Activated B cell treated with CpG ODN at 0.5 μM for 24 hours (primary cell): Measurements from ENCODE around the gene LRBA. TPM values are rescaled to one million over a fixed set of nuclear protein-coding genes. Genes with fewer than 3 reads are reported as not detected.
"Not testable (repeated sequence)": the region's sequence is repeated elsewhere in the genome, so short reads cannot be mapped to it uniquely, and the experiment has no call there.

Experiments used
- ATAC-seq: fragments of 200-7000 bp; cut with Tn5 transposase; one replicate; pipeline ENCODE4 v1.10.0; 2021; ENCODE audit warnings: low read depth, mild to moderate bottlenecking, moderate library complexity
- CTCF ChIA-PET: fragments of 350-600 bp; sonication (Branson Sonifier 250); formaldehyde crosslinking; loops from one replicate; lab custom pipeline; 2021; ENCODE audit warnings: antibody characterized with exemption; lab: Charles Lee
- POLR2A ChIA-PET: fragments of 350-600 bp; sonication (Branson Sonifier 250); formaldehyde crosslinking; loops from one replicate; lab custom pipeline; 2021; ENCODE audit warnings: antibody characterized with exemption; lab: Charles Lee
- DNase-seq: peaks from one replicate; pipeline ENCODE4 v3.0.0; 2022
- H3K27ac Mint-ChIP-seq: one replicate; pipeline ENCODE4 v1.8.0; 2020; ENCODE audit warnings: mixed read lengths
- H3K27me3 Mint-ChIP-seq: one replicate; pipeline ENCODE4 v1.8.0; 2021; ENCODE audit warnings: mixed read lengths
- H3K36me3 Mint-ChIP-seq: one replicate; pipeline ENCODE4 v1.8.0; 2021; ENCODE audit warnings: low read depth, mixed read lengths
- H3K4me1 Mint-ChIP-seq: one replicate; pipeline ENCODE4 v1.8.0; 2021; ENCODE audit warnings: mixed read lengths
- H3K4me3 Mint-ChIP-seq: one replicate; pipeline ENCODE4 v1.8.0; 2020; ENCODE audit warnings: mild to moderate bottlenecking, mixed read lengths
- H3K9me3 Mint-ChIP-seq: one replicate; pipeline ENCODE4 v1.8.0; 2020; ENCODE audit warnings: mixed read lengths
- intact Hi-C: fragments of 100-400 bp; cut with micrococcal nuclease; formaldehyde crosslinking; loops from one replicate; pipeline ENCODE4 v1.15.1; 2024
- total RNA-seq: library from RNA; stranded (reverse); gene quantifications from 2 replicates; pipeline ENCODE4 v1.2.3, GENCODE V29; 2022
- TF ChIP-seq, protein P1 (sequence below): fragments of 200-600 bp; IDR thresholded peaks from one replicate; pipeline ENCODE4 v1.8.0; 2022; ENCODE audit warnings: antibody characterized with exemption, mild to moderate bottlenecking

LRBA gene
- total RNA-seq, 1 donor from 2014 or later, result 66.5 TPM

DNA sequence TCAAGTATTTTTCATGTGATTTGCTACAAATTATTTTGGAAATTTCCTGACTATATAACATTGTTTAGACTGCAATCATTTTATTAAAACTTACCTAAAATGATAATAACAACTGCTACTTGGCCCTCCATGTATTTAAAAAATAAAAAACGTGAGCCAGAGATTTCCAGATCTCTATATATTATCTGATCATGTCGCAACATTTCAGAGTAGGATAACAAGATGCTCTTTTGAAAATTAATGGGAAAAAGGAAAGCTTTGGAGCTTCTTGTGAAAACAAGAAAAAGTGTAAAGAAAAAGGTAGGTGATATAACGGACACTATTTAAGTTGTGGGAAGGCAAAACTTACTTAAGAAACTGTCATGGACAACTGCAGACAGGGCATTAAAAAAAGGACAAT, 448.0 kb downstream of the LRBA start:
- Mint-ChIP-seq H3K9me3 (peaks cover 2% of the 10 kb centered on the region), H3K4me3 (no peak overlapping the region), H3K36me3 (peaks cover 31% of the 10 kb centered on the region), H3K4me1 (no peaks in the 10 kb centered on the region), H3K27ac (no peak overlapping the region), H3K27me3 (no peaks in the 10 kb centered on the region)
- TF ChIP-seq, protein P1, sequence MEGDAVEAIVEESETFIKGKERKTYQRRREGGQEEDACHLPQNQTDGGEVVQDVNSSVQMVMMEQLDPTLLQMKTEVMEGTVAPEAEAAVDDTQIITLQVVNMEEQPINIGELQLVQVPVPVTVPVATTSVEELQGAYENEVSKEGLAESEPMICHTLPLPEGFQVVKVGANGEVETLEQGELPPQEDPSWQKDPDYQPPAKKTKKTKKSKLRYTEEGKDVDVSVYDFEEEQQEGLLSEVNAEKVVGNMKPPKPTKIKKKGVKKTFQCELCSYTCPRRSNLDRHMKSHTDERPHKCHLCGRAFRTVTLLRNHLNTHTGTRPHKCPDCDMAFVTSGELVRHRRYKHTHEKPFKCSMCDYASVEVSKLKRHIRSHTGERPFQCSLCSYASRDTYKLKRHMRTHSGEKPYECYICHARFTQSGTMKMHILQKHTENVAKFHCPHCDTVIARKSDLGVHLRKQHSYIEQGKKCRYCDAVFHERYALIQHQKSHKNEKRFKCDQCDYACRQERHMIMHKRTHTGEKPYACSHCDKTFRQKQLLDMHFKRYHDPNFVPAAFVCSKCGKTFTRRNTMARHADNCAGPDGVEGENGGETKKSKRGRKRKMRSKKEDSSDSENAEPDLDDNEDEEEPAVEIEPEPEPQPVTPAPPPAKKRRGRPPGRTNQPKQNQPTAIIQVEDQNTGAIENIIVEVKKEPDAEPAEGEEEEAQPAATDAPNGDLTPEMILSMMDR, result no peak
- ATAC-seq (no peak), DNase-seq (no peak)
- intact Hi-C loops, result no loop called here
- ChIA-PET POLR2A (no interaction called here), CTCF (no interaction called here)

DNA sequence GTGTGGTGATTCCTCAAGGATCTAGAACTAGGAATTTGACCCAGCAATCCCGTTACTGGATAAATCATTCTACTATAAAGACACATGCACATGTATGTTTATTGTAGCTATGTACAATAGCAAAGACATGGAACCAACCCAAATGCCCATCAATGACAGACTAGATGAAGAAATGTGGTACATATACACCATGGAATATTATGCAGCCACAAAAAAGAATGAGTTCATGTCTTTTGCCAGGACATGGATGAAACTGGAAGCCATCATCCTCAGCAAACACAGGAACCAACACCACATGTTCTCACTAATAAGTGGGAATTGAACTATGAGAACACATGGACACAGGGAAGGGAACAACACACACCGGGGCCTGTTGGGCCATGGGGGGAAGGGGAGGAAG, 450.1 kb downstream of the LRBA start:
- POLR2A ChIA-PET, H3K4me3 Mint-ChIP-seq, CTCF ChIA-PET: not testable (repeated sequence)

DNA sequence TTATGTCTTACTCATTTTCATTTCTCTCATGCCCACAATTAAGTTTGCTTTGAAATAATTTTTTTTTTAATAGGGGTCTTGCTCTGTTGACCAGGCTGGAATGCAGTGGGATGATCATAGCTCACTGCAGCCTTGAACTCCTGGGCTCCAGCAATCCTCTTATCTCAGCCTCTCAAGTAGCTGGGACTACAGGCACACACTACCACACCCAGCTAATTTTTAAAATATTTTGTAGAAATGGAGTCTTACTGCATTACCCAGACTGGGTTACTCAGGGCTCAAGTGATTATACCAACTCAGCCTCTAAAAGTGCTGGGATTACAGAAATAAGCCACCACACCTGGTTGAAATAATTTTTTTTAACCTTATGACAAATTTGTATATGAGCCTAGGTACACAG, 452.3 kb downstream of the LRBA start:
- intact Hi-C loops, result no loop called here
- H3K27me3 Mint-ChIP-seq, result no peaks in the 10 kb centered on the region
- H3K4me3 Mint-ChIP-seq, result no peak overlapping the region
- ChIA-PET POLR2A (no interaction called here), CTCF (no interaction called here)
- TF ChIP-seq, protein P1, result no peak
- peaks cover 29% of the 10 kb centered on the region for H3K36me3 Mint-ChIP-seq
- DNase-seq, result no peak
- H3K4me1 Mint-ChIP-seq, result no peaks in the 10 kb centered on the region
- no peak overlapping the region for H3K27ac Mint-ChIP-seq
- peaks cover 2% of the 10 kb centered on the region for H3K9me3 Mint-ChIP-seq
- ATAC-seq, result no peak

More for the DNA sequence above, 450.1 kb downstream of the LRBA start:
- H3K27ac Mint-ChIP-seq, H3K27me3 Mint-ChIP-seq, intact Hi-C loops, DNase-seq, H3K9me3 Mint-ChIP-seq, ATAC-seq, H3K4me1 Mint-ChIP-seq: not testable (repeated sequence)
- peaks cover 34% of the 10 kb centered on the region for H3K36me3 Mint-ChIP-seq

DNA sequence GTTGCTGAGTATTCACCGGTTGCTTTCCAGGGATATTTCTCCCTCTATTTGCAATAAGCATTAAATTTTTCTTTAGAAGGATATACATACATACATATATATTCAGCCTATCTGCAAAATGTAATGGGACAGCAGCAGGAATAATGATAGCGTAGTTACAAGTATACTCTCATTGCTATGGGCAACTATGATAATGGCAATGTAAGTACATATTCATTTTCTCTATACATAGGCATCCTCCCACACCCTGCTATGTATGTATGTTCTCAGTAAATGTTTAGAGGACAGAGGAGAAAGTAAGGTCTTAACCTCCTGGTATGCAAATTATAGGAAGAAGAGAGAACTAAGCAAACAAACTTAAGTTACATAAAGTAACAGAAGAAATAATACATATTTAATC, 452.8 kb downstream of the LRBA start:
- no peak for DNase-seq
- TF ChIP-seq, protein P1, result no peak
- POLR2A ChIA-PET, result no interaction called here
- Mint-ChIP-seq H3K27me3 (no peaks in the 10 kb centered on the region), H3K4me1 (no peaks in the 10 kb centered on the region), H3K9me3 (peaks cover 2% of the 10 kb centered on the region), H3K36me3 (peaks cover 28% of the 10 kb centered on the region), H3K4me3 (no peak overlapping the region), H3K27ac (no peak overlapping the region)
- intact Hi-C loops, result no loop called here
- CTCF ChIA-PET, result no interaction called here
- no peak for ATAC-seq

DNA sequence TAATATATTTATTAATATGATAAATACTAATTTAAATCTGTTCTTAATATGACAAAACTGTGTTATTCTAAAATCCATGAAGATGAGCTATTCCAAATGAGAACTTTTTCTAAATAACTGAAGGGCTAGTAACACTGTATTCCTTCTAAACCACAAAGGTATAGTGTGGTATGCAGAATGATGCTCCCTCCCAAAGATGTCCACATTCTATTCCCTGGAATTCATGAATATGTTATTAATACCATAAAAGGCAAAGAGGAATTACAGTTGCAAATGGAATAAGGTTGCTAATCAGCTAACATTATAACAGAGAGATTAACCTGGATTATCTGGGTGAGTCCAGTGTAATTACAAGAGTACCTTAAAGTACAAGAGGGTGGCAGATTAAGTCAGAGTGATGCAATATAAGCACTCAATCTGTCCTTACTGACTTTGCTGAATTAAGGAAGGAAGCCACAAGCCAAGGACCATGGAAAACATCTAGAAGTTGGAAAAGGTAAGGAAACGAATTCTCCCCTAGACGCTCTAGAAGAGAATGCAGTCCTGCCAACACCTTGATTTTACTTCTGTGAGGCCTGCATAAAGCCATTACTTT, 453.8 kb downstream of the LRBA start:
- ChIA-PET POLR2A (no interaction called here), CTCF (no interaction called here)
- no peak for ATAC-seq
- no peak overlapping the region for H3K27ac Mint-ChIP-seq
- no peak for DNase-seq
- H3K9me3 Mint-ChIP-seq, result peaks cover 2% of the 10 kb centered on the region
- no peaks in the 10 kb centered on the region for H3K27me3 Mint-ChIP-seq
- intact Hi-C loops, result no loop called here
- no peak overlapping the region for H3K4me3 Mint-ChIP-seq
- no peaks in the 10 kb centered on the region for H3K4me1 Mint-ChIP-seq
- TF ChIP-seq, protein P1, result no peak
- peaks cover 30% of the 10 kb centered on the region for H3K36me3 Mint-ChIP-seq

DNA sequence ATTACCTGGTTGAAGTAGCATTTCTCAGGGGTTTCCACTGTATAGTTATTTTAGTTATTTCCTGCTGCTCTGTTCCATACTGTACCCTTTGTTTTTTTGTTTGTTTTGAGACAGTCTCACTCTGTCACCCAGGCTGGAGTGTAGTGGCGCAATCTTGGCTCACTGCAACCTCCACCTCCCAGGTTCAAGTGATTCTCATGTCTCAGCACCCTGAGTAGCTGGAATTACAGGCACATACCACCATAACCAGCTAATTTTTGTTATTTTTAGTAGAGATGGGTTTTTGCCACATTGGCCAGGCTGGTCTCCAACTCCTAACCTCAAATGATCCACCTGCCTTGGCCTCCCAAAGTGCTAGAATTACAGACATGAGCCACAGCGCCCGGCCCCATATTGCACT, 457.3 kb downstream of the LRBA start:
- H3K27ac Mint-ChIP-seq, intact Hi-C loops, H3K27me3 Mint-ChIP-seq, H3K9me3 Mint-ChIP-seq, CTCF ChIA-PET, DNase-seq, POLR2A ChIA-PET, H3K4me1 Mint-ChIP-seq, ATAC-seq, H3K4me3 Mint-ChIP-seq: not testable (repeated sequence)
- H3K36me3 Mint-ChIP-seq, result peaks cover 24% of the 10 kb centered on the region
